Myocyte (in vitro differentiated cells): ENCODE data around the gene IFNLR1. TPM values are rescaled to one million over a fixed set of nuclear protein-coding genes. Genes with fewer than 3 reads are reported as not detected.
A peak's percentile ranks its signal among the peaks of the same experiment; 100 is the strongest.

ENCODE experiments used
- DNase-seq: peaks from one replicate; pipeline ENCODE4 v3.0.0-alpha.2; 2012; ENCODE audit warnings: low read depth
- total RNA-seq: library from RNA; depleted of rRNA; stranded (reverse); fragments of >200 nt; gene quantifications from 2 replicates; pipeline ENCODE4 v1.2.3, GENCODE V29; 2014

The IFNLR1 gene
- total RNA-seq, 1 donor from 2014 or later, result 0.13 TPM

GRCh38 chr1:24206083-24206464 is 19.0 kb upstream of the IFNLR1 start:
- DNase-seq, result no peak

GRCh38 chr1:24205345-24206082 is 18.4 kb upstream of the IFNLR1 start:
- DNase-seq, result no peak

GRCh38 chr1:24204116-24204515 is 17.0 kb upstream of the IFNLR1 start:
- no peak for DNase-seq

- DNase-seq, result peak; percentile 66
These were observed 16.3 kb upstream of the IFNLR1 start for GRCh38 chr1:24203404-24203803.

- no peak for DNase-seq
These were observed 15.9 kb upstream of the IFNLR1 start for GRCh38 chr1:24202987-24203386.

- no peak for DNase-seq
These were observed 15.5 kb upstream of the IFNLR1 start for GRCh38 chr1:24202556-24202955.

- peak; percentile 85 for DNase-seq
These were observed 14.9 kb upstream of the IFNLR1 start for GRCh38 chr1:24201941-24202440.

- peak; percentile 67 for DNase-seq
These were observed 12.3 kb upstream of the IFNLR1 start for GRCh38 chr1:24199291-24199900.

GRCh38 chr1:24198766-24199165 is 11.7 kb upstream of the IFNLR1 start:
- DNase-seq, result no peak

GRCh38 chr1:24195874-24196273 is 8.8 kb upstream of the IFNLR1 start:
- no peak for DNase-seq

GRCh38 chr1:24195136-24195535 is 8.0 kb upstream of the IFNLR1 start:
- no peak for DNase-seq

- DNase-seq, result peak; percentile 30
These were observed 6.0 kb upstream of the IFNLR1 start for GRCh38 chr1:24193046-24193445.

- DNase-seq, result peak; percentile 57
These were observed 4.8 kb upstream of the IFNLR1 start for GRCh38 chr1:24191860-24192259.

GRCh38 chr1:24190983-24191461 is 3.9 kb upstream of the IFNLR1 start:
- peak; percentile 98 for DNase-seq

- DNase-seq, result peak; percentile 77
These were observed 2.4 kb upstream of the IFNLR1 start for GRCh38 chr1:24189528-24189927.

- DNase-seq, result no peak
These were observed 437 bp downstream of the IFNLR1 start for GRCh38 chr1:24186711-24186992.

GRCh38 chr1:24186031-24186710 is 918 bp downstream of the IFNLR1 start:
- DNase-seq, result no peak

- DNase-seq, result no peak
These were observed 2.0 kb downstream of the IFNLR1 start for GRCh38 chr1:24185076-24185475.

GRCh38 chr1:24182061-24182460 is 5.0 kb downstream of the IFNLR1 start:
- no peak for DNase-seq

GRCh38 chr1:24181619-24182018 is 5.5 kb downstream of the IFNLR1 start:
- no peak for DNase-seq

GRCh38 chr1:24180676-24181075 is 6.4 kb downstream of the IFNLR1 start:
- DNase-seq, result no peak

GRCh38 chr1:24179251-24179840 is 7.7 kb downstream of the IFNLR1 start:
- no peak for DNase-seq
